Keratinocyte (primary cell): Measurements from ENCODE around the gene ZSWIM6.

ENCODE experiments used
- CTCF ChIP-seq, 3 experiments: IDR thresholded peaks in 1 of 3; conservative IDR thresholded peaks in 1 of 3; optimal IDR thresholded peaks in 1 of 3; 2 replicates in 2 of 3; 3 replicates in 1 of 3; pipeline versions ENCODE3 to v1.5.1; 2011; ENCODE audit warnings: low read length in 3 of 3, mild to moderate bottlenecking in 3 of 3, moderate library complexity in 2 of 3, control low read depth in 1 of 3, inconsistent platforms in 1 of 3; ENCODE audit not compliant: insufficient read depth in 2 of 3; ENCODE audit errors: extremely low read depth in 1 of 3
- EZH2 ChIP-seq: IDR thresholded peaks from one replicate; pipeline ENCODE4 v1.6.1; 2012; ENCODE audit warnings: inconsistent platforms, mild to moderate bottlenecking, low read length, moderate library complexity

- TF ChIP-seq CTCF (optimal IDR thresholded peaks at IDR 0.05 in 1 of 3, IDR thresholded peaks at IDR 0.05 in 1 of 3, conservative IDR thresholded peaks at IDR 0.05 in 1 of 3; ENCODE audit: extremely low read depth in 1 of 3, insufficient read depth in 2 of 3, low read length in 3 of 3) (no peak), EZH2 (no peak)
Observed at GRCh38 chr5:61486476-61486875, 154.4 kb downstream of the ZSWIM6 start.
